IMR-90 (cell line): ENCODE measurements around the gene NPIPA3.

Source experiments
- CTCF ChIP-seq: conservative IDR thresholded peaks from 2 replicates; pipeline ENCODE4 v1.5.1; 2012; ENCODE audit warnings: mild to moderate bottlenecking, low read depth, low read length, improper control_type of control experiment
- MAZ ChIP-seq: IDR thresholded peaks from 2 replicates; pipeline ENCODE4 v1.6.1; 2012; ENCODE audit warnings: low read depth, mild to moderate bottlenecking, low read length, improper control_type of control experiment, moderate library complexity, borderline replicate concordance

GRCh38 chr16:14677627-14678026 lies 25.6 kb upstream of the NPIPA3 start:
- TF ChIP-seq CTCF (no peak), MAZ (no peak)
